NCI-H460 (cell line): Measurements from ENCODE around the gene ANKRD18A. TPM values are rescaled to one million over a fixed set of nuclear protein-coding genes. Genes with fewer than 3 reads are reported as not detected.

Experiments used
- DNase-seq: peaks from one replicate; pipeline ENCODE4 v3.0.0-alpha.2; 2016; ENCODE audit warnings: low read depth; ENCODE audit errors: extremely low read depth
- polyA plus RNA-seq: library from polyadenylated mRNA; depleted of rRNA; stranded (reverse); fragments of >200 nt; gene quantifications from 2 replicates; pipeline ENCODE4 v1.2.3, GENCODE V29; 2014; cell fraction: nucleus; rRNA removed
- total RNA-seq: library from RNA; depleted of rRNA; stranded (reverse); fragments of >200 nt; shearing (Covaris generic); gene quantifications from 2 replicates; pipeline ENCODE4 v1.2.3, GENCODE V29; 2014; rRNA removed

The ANKRD18A gene
- total RNA-seq: 1.7 and 3.9 TPM in 2 replicates
- 0.86 and 1.2 TPM in 2 replicates for polyA plus RNA-seq

- peak; percentile 80 for DNase-seq
These were observed at the start of gene ANKRD18A for GRCh38 chr9:38620483-38621433. ANKRD18A (minus strand) TSS chr9:38620596; CDS start chr9:38620285, 311 bp downstream.

GRCh38 chr9:38668791-38669466 lies 48.5 kb upstream of the ANKRD18A start:
- no peak for DNase-seq

GRCh38 chr9:38662763-38663593 lies 42.6 kb upstream of the ANKRD18A start:
- no peak for DNase-seq

- DNase-seq: no peak
These were observed 39.1 kb upstream of the ANKRD18A start for GRCh38 chr9:38659538-38659937.

GRCh38 chr9:38656896-38657295 lies 36.5 kb upstream of the ANKRD18A start:
- DNase-seq: no peak

GRCh38 chr9:38652486-38652885 lies 32.1 kb upstream of the ANKRD18A start:
- DNase-seq: no peak

GRCh38 chr9:38652044-38652443 lies 31.6 kb upstream of the ANKRD18A start:
- no peak for DNase-seq

- no peak for DNase-seq
These were observed 31.1 kb upstream of the ANKRD18A start for GRCh38 chr9:38651400-38652042.

GRCh38 chr9:38650564-38650963 lies 30.2 kb upstream of the ANKRD18A start:
- DNase-seq: no peak

GRCh38 chr9:38649731-38650363 lies 29.5 kb upstream of the ANKRD18A start:
- no peak for DNase-seq

GRCh38 chr9:38644601-38645000 lies 24.2 kb upstream of the ANKRD18A start:
- no peak for DNase-seq

- no peak for DNase-seq
These were observed 23.4 kb upstream of the ANKRD18A start for GRCh38 chr9:38643815-38644173.

- no peak for DNase-seq
These were observed 22.8 kb upstream of the ANKRD18A start for GRCh38 chr9:38642951-38643814.

GRCh38 chr9:38641985-38642864 lies 21.8 kb upstream of the ANKRD18A start:
- DNase-seq: peak; percentile 45

- no peak for DNase-seq
These were observed 20.7 kb upstream of the ANKRD18A start for GRCh38 chr9:38641142-38641541.

- DNase-seq: no peak
These were observed 19.2 kb upstream of the ANKRD18A start for GRCh38 chr9:38639577-38639940.

- no peak for DNase-seq
These were observed 18.6 kb upstream of the ANKRD18A start for GRCh38 chr9:38638881-38639576.
